Mesenchymal stem cell (in vitro differentiated cells and primary cell): ENCODE data around the gene OBSL1.

Source experiments
- DNase-seq: peaks from one replicate; pipeline ENCODE4 v3.0.0-alpha.2; 2013
- H2AFZ ChIP-seq: one replicate; pipeline ENCODE4 v1.6.1; 2013; ENCODE audit warnings: low read depth, mild to moderate bottlenecking, control low read depth, inconsistent platforms, low read length, moderate library complexity
- H2AK5ac ChIP-seq: 2 replicates; pipeline ENCODE4 v1.6.1; 2013; ENCODE audit warnings: low read length, moderate library complexity, mild to moderate bottlenecking, inconsistent platforms; ENCODE audit not compliant: severe bottlenecking
- H2BK120ac ChIP-seq: one replicate; pipeline ENCODE4 v1.6.1; 2013; ENCODE audit warnings: low read depth, mild to moderate bottlenecking, inconsistent platforms, low read length, moderate library complexity
- H2BK12ac ChIP-seq, 2 experiments: one replicate each; pipeline ENCODE4 v1.6.1; 2013; ENCODE audit warnings: inconsistent platforms in 2 of 2, low read length in 2 of 2, mild to moderate bottlenecking in 2 of 2, moderate library complexity in 2 of 2, control low read depth in 1 of 2
- H2BK15ac ChIP-seq: one replicate; pipeline ENCODE4 v1.6.1; 2013; ENCODE audit warnings: mild to moderate bottlenecking, low read depth, inconsistent platforms; ENCODE audit not compliant: poor library complexity, severe bottlenecking
- H2BK5ac ChIP-seq: 2 replicates; pipeline ENCODE4 v1.6.1; 2013; ENCODE audit warnings: low read depth, mild to moderate bottlenecking, low read length, control low read depth, inconsistent platforms; ENCODE audit not compliant: poor library complexity, severe bottlenecking
- H3K14ac ChIP-seq, 2 experiments: one replicate each; pipeline ENCODE4 v1.6.1; 2013; ENCODE audit warnings: inconsistent platforms in 2 of 2, low read length in 2 of 2, control low read depth in 1 of 2, mild to moderate bottlenecking in 1 of 2, moderate library complexity in 1 of 2
- H3K18ac ChIP-seq, 2 experiments: one replicate each; pipeline ENCODE4 v1.6.1; 2013; ENCODE audit warnings: inconsistent platforms in 2 of 2, low read length in 2 of 2, control low read depth in 1 of 2, low read depth in 1 of 2, mild to moderate bottlenecking in 1 of 2
- H3K23ac ChIP-seq, 2 experiments: one replicate each; pipeline ENCODE4 v1.6.1; 2013; ENCODE audit warnings: inconsistent platforms in 2 of 2, low read length in 2 of 2, mild to moderate bottlenecking in 2 of 2, moderate library complexity in 2 of 2, control low read depth in 1 of 2
- H3K27ac ChIP-seq: 2 replicates; pipeline ENCODE4 v1.5.1; 2013; ENCODE audit warnings: mild to moderate bottlenecking, moderate library complexity, low read length, control low read depth, inconsistent platforms; ENCODE audit not compliant: poor library complexity, severe bottlenecking
- H3K27me3 ChIP-seq, 2 experiments: 2 replicates each; pipeline versions ENCODE4 v1.6.1 to v1.7.0; 2013; ENCODE audit warnings: low read length in 2 of 2, mild to moderate bottlenecking in 2 of 2, moderate library complexity in 2 of 2, control low read depth in 1 of 2, inconsistent platforms in 1 of 2; ENCODE audit not compliant: control insufficient read depth in 1 of 2, insufficient read depth in 1 of 2
- H3K36me3 ChIP-seq, 2 experiments: 2 replicates each; pipeline versions ENCODE4 v1.6.1 to v1.7.0; 2013; ENCODE audit warnings: low read length in 2 of 2, control low read depth in 1 of 2, inconsistent platforms in 1 of 2, low read depth in 1 of 2, mild to moderate bottlenecking in 1 of 2; ENCODE audit not compliant: insufficient read depth in 2 of 2, control insufficient read depth in 1 of 2
- H3K4ac ChIP-seq, 2 experiments: one replicate each; pipeline ENCODE4 v1.6.1; 2013; ENCODE audit warnings: inconsistent platforms in 2 of 2, low read length in 2 of 2, mild to moderate bottlenecking in 2 of 2, moderate library complexity in 2 of 2, control low read depth in 1 of 2, low read depth in 1 of 2
- H3K4me1 ChIP-seq: 2 replicates; pipeline ENCODE4 v1.6.1; 2013; ENCODE audit warnings: low read depth, low read length, control low read depth; ENCODE audit not compliant: control insufficient read depth, insufficient read depth
- H3K4me2 ChIP-seq: 2 replicates; pipeline ENCODE4 v1.6.1; 2013; ENCODE audit warnings: low read length, mild to moderate bottlenecking, inconsistent platforms; ENCODE audit not compliant: poor library complexity, severe bottlenecking
- H3K4me3 ChIP-seq, 2 experiments: 2 replicates each; pipeline versions ENCODE4 v1.5.1 to v1.7.0; 2013; ENCODE audit warnings: low read length in 2 of 2, mild to moderate bottlenecking in 2 of 2, control low read depth in 1 of 2, low read depth in 1 of 2; ENCODE audit not compliant: insufficient read depth in 1 of 2
- H3K79me1 ChIP-seq: replicated peaks from 2 replicates; pipeline ENCODE4 v1.6.1; 2013; ENCODE audit warnings: mild to moderate bottlenecking, control low read depth, low read length, inconsistent platforms; ENCODE audit not compliant: poor library complexity, severe bottlenecking
- H3K9ac ChIP-seq: 2 replicates; pipeline ENCODE4 v1.7.0; 2013; ENCODE audit warnings: mild to moderate bottlenecking, low read length, moderate library complexity
- H3K9me3 ChIP-seq: 2 replicates; pipeline ENCODE4 v1.7.0; 2013; ENCODE audit warnings: mild to moderate bottlenecking, low read length; ENCODE audit not compliant: control insufficient read depth
- H4K8ac ChIP-seq: one replicate; pipeline ENCODE4 v1.6.1; 2013; ENCODE audit warnings: inconsistent platforms, mild to moderate bottlenecking, low read length, moderate library complexity
- H4K91ac ChIP-seq: one replicate; pipeline ENCODE4 v1.6.1; 2013; ENCODE audit warnings: mild to moderate bottlenecking, low read length, inconsistent platforms
- WGBS: methylation state at CpG from one replicate; pipeline ENCODE4 v1.1.7; 2013; ENCODE audit warnings: mixed read lengths; 5-methylcytosine and 5-hydroxymethylcytosine counted together

Gene OBSL1

DNA sequence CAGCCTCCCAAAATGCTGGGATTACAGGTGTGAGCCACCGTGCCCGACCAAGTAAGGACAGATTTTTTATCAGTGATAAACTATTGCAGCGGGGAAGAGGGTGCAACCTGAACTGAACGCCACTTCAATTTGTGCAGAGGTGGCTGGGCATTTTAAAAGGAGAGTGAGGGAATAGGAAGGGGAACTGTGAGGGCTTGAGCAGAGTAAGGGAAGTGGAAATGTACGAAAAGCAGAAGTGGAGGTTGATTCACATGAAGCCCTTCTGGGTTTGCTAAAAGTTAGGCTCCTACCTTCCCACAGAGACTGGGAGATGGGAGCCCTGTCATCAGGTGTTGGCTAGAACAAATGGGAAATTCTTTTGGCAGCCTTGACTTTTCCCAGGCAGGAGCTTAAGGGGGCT lies 32.4 kb upstream of the OBSL1 start:
- Histone ChIP-seq H2AK5ac (no peak overlapping the region), H2BK15ac (no peak overlapping the region), H3K27ac (no peak overlapping the region), H3K4me2 (no peak overlapping the region), H3K79me1 (peaks cover 11% of the 10 kb centered on the region), H3K9ac (no peak overlapping the region), H4K91ac (no peak overlapping the region), H3K36me3 (peaks cover 54 to 69% of the 10 kb centered on the region in 2 experiments), H3K4me1 (no peaks in the 10 kb centered on the region), H2BK12ac (no peak overlapping the region), H2BK120ac (no peak overlapping the region), H3K4me3 (no peak overlapping the region), H3K27me3 (no peaks in the 10 kb centered on the region), H3K23ac (no peak overlapping the region), H2BK5ac (no peak overlapping the region), H4K8ac (no peak overlapping the region), H3K9me3 (no peaks in the 10 kb centered on the region), H2AFZ (no peak overlapping the region), H3K18ac (no peak overlapping the region), H3K4ac (no peak overlapping the region), H3K14ac (no peak overlapping the region)
- no peak for DNase-seq
- 95% methylated on average over 5 of the region's 5 CpGs for WGBS

GRCh38 chr2:219598308-219599078 lies 27.2 kb upstream of the OBSL1 start:
- WGBS, result 54% methylated on average over 9 of the region's 9 CpGs
- peaks cover 4% of the 10 kb centered on the region for H3K4me1 ChIP-seq

DNA sequence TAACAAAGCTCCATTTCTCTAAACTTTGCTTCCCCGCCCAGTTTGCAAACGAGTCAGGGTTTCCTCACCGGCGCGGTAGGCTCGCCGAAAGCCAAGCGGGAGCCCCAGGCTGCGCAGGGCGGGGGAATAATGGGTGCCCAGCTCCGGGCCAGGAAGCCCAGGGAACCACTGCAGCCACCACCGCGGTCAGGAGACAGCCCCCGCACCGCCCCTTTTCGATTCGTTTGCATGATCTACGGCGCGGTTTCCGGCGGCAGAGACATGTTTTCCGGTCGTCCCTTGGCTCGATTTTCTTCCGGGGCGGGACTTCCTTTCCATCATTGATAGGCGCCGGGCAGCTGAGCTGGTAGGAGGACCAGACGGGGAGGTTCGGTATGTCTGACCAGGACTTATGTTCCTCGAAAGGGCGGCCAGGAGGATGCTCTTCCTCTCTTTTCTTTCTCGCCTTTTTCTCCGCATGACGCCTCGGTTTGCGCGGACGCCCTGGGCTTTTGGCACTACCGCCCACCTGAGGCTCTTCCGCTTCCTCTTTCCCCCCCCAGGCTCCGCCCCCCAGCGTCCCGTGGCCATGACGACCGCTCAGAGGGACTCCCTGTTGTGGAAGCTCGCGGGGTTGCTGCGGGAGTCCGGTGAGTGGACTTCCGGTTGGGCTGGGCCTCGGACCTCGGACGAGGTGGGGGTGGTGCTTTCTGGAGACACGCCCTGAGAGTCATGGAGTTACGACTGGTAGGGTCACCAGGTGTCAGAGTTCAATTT lies 26.4 kb upstream of the OBSL1 start, which contains the start of gene STK11IP:
TSS of gene STK11IP (plus strand) at position 306 of the 756 bp plus-strand sequence. CDS start at position 569, 263 bp downstream.
- Histone ChIP-seq H3K4me1 (peaks cover 4% of the 10 kb centered on the region), H3K9ac (peak within 1 kb of the TSS; percentile 98), H2BK12ac (no peak within 1 kb of the TSS), H2AFZ (peak within 1 kb of the TSS; percentile 65), H2BK5ac (peak within 1 kb of the TSS; percentile 66), H3K4ac (peak within 1 kb of the TSS; percentile 75 to 79), H2BK120ac (no peak within 1 kb of the TSS), H3K23ac (no peak within 1 kb of the TSS), H3K27ac (peak within 1 kb of the TSS; percentile 96), H3K4me3 (peak within 1 kb of the TSS; percentile 60 to 84), H3K27me3 (no peaks in the 10 kb centered on the region), H4K91ac (peak within 1 kb of the TSS; percentile 36), H2AK5ac (peak within 1 kb of the TSS; percentile 49), H3K4me2 (peak within 1 kb of the TSS; percentile 73), H3K18ac (peak within 1 kb of the TSS; percentile 67 to 80), H3K36me3 (peaks cover 17 to 19% of the 10 kb centered on the region in 2 experiments), H3K14ac (no peak within 1 kb of the TSS), H4K8ac (peak within 1 kb of the TSS; percentile 89), H3K79me1 (peaks cover 15% of the 10 kb centered on the region), H2BK15ac (peak within 1 kb of the TSS; percentile 92), H3K9me3 (no peaks in the 10 kb centered on the region)
- WGBS, result under 1% methylated on average over 38 of the region's 57 CpGs
- peak; percentile 98 for DNase-seq

More at GRCh38 chr2:219598308-219599078, 27.2 kb upstream of the OBSL1 start:
- Histone ChIP-seq H3K4me2 (peak overlapping the region; percentile 36), H3K14ac (no peak overlapping the region), H4K91ac (peak overlapping the region; percentile 5), H2BK12ac (no peak overlapping the region), H3K36me3 (peaks cover 18 to 23% of the 10 kb centered on the region in 2 experiments), H3K18ac (peak overlapping the region; percentile 23 to 67), H2BK120ac (no peak overlapping the region), H3K9ac (peak overlapping the region; percentile 98), H2BK5ac (no peak overlapping the region), H3K23ac (no peak overlapping the region), H2AK5ac (no peak overlapping the region), H3K9me3 (no peaks in the 10 kb centered on the region), H3K27me3 (no peaks in the 10 kb centered on the region), H3K27ac (peak overlapping the region; percentile 1), H3K4me3 (peak overlapping the region; percentile 44 to 84), H2AFZ (peak overlapping the region; percentile 65), H3K79me1 (peaks cover 15% of the 10 kb centered on the region), H3K4ac (peak overlapping the region in 1 of 2 experiments; percentile 79), H2BK15ac (no peak overlapping the region), H4K8ac (peak overlapping the region; percentile 69)
- DNase-seq, result no peak
